HepG2 (cell line): ENCODE results near the gene PGS1.

Experiments used
- CTCF ChIP-seq: sonication (generic); formaldehyde crosslinking; IDR thresholded peaks from 2 replicates; pipeline ENCODE4 v1.5.0; 2020; ENCODE audit warnings: mild to moderate bottlenecking, missing genetic modification reagents, moderate library complexity
- ZNF644 ChIP-seq: IDR thresholded peaks from 2 replicates; pipeline ENCODE4 v1.6.1; 2016; ENCODE audit warnings: low read depth
- ZNF766 ChIP-seq: sonication (generic); formaldehyde crosslinking; IDR thresholded peaks from 2 replicates; pipeline ENCODE4 v1.5.0; 2020; ENCODE audit warnings: missing genetic modification reagents, borderline replicate concordance
- ZSCAN31 ChIP-seq: sonication (generic); formaldehyde crosslinking; IDR thresholded peaks from 2 replicates; pipeline ENCODE4 v1.5.0; 2020; ENCODE audit warnings: low read depth, mild to moderate bottlenecking, missing genetic modification reagents
- TF ChIP-seq, protein P1 (sequence below): IDR thresholded peaks from 2 replicates; pipeline ENCODE4 v1.6.1; 2012; ENCODE audit warnings: inconsistent platforms

GRCh38 chr17:78362232-78362631 is 16.2 kb upstream of the PGS1 start:
- TF ChIP-seq ZNF766 (CRISPR knock-in tag) (no peak), CTCF (CRISPR knock-in tag) (no peak), ZSCAN31 (CRISPR knock-in tag) (no peak), ZNF644 (no peak)
- TF ChIP-seq, protein P1, sequence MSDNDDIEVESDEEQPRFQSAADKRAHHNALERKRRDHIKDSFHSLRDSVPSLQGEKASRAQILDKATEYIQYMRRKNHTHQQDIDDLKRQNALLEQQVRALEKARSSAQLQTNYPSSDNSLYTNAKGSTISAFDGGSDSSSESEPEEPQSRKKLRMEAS, result no peak
